Transverse colon (tissue), 4 donors: ENCODE results near the gene H6PD. TPM values are rescaled to one million over a fixed set of nuclear protein-coding genes. Genes with fewer than 3 reads are reported as not detected.

ENCODE experiments used
- DNase-seq: peaks from one replicate; pipeline ENCODE4 v3.0.0-alpha.2; 2019
- H3K27ac ChIP-seq, 4 donors: fragments of 200-600 bp; sonication (generic); 2 replicates each; pipeline ENCODE4 v1.5.1; 2016 to 2018; ENCODE audit warnings: inconsistent platforms in 4 of 4
- H3K27me3 ChIP-seq: fragments of 200-600 bp; sonication (generic); 2 replicates; pipeline ENCODE4 v1.5.1; 2017; ENCODE audit warnings: inconsistent platforms
- H3K36me3 ChIP-seq, 4 donors: fragments of 200-600 bp; sonication (generic); 2 replicates each; pipeline ENCODE4 v1.5.1; 2017 to 2019; ENCODE audit warnings: inconsistent platforms in 4 of 4
- H3K4me1 ChIP-seq, 4 donors: fragments of 200-600 bp; sonication (generic); 2 replicates each; pipeline ENCODE4 v1.5.1; 2017 to 2020; ENCODE audit warnings: inconsistent platforms in 4 of 4
- H3K4me3 ChIP-seq, 4 donors: fragments of 200-600 bp; sonication (generic); 1 replicate in 1 of 4; 2 replicates in 3 of 4; pipeline versions ENCODE4 v1.5.1 to v1.6.1; 2017 to 2019; ENCODE audit warnings: inconsistent platforms in 4 of 4
- H3K9me3 ChIP-seq, 2 donors: fragments of 200-600 bp; sonication (generic); 2 replicates each; pipeline ENCODE4 v1.5.1; 2017 to 2019; ENCODE audit warnings: inconsistent platforms in 2 of 2
- EP300 ChIP-seq: sonication (generic); formaldehyde crosslinking; IDR thresholded peaks from one replicate; pipeline ENCODE4 v1.6.1; 2017; ENCODE audit warnings: antibody characterized with exemption, low read depth
- POLR2A ChIP-seq: fragments of 450-650 bp; IDR thresholded peaks from one replicate; pipeline ENCODE4 v1.6.1; 2016; ENCODE audit warnings: antibody characterized with exemption, mild to moderate bottlenecking, moderate library complexity
- POLR2AphosphoS5 ChIP-seq, 3 donors: sonication (generic); formaldehyde crosslinking; IDR thresholded peaks; one replicate each; pipeline ENCODE4 v1.6.1; 2016; ENCODE audit warnings: antibody characterized with exemption in 3 of 3
- WGBS, 2 donors: methylation state at CpG; one replicate each; pipeline ENCODE4 v1.1.5; 2018; ENCODE audit warnings: low coverage in 1 of 2; 5-methylcytosine and 5-hydroxymethylcytosine counted together
- in situ Hi-C, 4 donors: fragments of 200-750 bp; cut with MboI; loops; one replicate each; pipeline versions ENCODE4 v1.15.0 to v1.15.1; 2017; ENCODE audit warnings: low sequenced_read_pairs in 3 of 4, low pct_ligation_motif_present in 1 of 4, low pct_unique_long_range_greater_than_20kb in 1 of 4
- intact Hi-C: fragments of 100-400 bp; cut with DNase I; formaldehyde crosslinking; loops from one replicate; pipeline ENCODE4 v1.15.1; 2023; ENCODE audit warnings: low total_unique reads
- total RNA-seq, 4 donors: library from RNA; depleted of rRNA; stranded (reverse); fragments of >200 nt; gene quantifications; one replicate each; pipeline ENCODE4 v1.1.0, GENCODE V29; 2016
- TF ChIP-seq, protein P1 (sequence below), 5 experiments: fragments of 200-600 bp in 3 of 5; fragments of 450-650 bp in 2 of 5; sonication (generic) in 3 of 5; IDR thresholded peaks; 1 replicate in 2 of 5; 2 replicates in 3 of 5; pipeline ENCODE4 v1.5.1; 2016 to 2017; ENCODE audit warnings: antibody characterized with exemption in 5 of 5, inconsistent platforms in 3 of 5, mild to moderate bottlenecking in 2 of 5, moderate library complexity in 1 of 5

H6PD gene
- total RNA-seq, 4 donors from 2014 or later = 24.1 to 49.4 (median 26.7) TPM

DNA sequence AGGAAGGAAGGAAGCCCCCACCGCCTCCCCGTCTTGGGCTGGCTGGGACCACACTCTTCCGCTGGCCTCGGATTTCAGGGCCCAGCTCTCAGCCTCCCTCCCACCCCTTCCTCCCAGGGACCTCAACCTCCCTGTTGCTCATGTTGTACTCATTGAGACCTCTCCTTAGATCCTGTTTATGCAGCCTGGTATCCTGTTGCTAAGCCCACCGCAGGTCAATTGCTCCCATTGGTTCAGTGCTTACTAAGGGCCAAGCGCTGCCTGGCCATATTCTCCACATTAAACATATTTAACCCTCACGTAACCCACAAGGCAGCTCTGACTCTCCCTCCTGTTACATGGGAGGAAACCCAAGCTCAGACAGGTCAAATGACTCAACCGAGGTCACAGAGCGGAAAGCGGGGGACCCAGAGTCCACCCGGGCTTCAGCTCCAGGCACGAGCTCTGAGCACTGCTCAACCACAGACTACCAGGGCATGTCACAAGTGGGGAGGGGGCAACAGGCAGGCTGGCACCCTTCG is 23.2 kb upstream of the H6PD start:
- 75 to 83% methylated on average over 2 to 13 of the region's 13 CpGs for WGBS, 2 donors
- H3K27ac ChIP-seq = no peak overlapping the region
- in situ Hi-C loops = no loop called here
- H3K4me1 ChIP-seq = no peaks in the 10 kb centered on the region
- H3K4me3 ChIP-seq = no peak overlapping the region
- TF ChIP-seq, protein P1, sequence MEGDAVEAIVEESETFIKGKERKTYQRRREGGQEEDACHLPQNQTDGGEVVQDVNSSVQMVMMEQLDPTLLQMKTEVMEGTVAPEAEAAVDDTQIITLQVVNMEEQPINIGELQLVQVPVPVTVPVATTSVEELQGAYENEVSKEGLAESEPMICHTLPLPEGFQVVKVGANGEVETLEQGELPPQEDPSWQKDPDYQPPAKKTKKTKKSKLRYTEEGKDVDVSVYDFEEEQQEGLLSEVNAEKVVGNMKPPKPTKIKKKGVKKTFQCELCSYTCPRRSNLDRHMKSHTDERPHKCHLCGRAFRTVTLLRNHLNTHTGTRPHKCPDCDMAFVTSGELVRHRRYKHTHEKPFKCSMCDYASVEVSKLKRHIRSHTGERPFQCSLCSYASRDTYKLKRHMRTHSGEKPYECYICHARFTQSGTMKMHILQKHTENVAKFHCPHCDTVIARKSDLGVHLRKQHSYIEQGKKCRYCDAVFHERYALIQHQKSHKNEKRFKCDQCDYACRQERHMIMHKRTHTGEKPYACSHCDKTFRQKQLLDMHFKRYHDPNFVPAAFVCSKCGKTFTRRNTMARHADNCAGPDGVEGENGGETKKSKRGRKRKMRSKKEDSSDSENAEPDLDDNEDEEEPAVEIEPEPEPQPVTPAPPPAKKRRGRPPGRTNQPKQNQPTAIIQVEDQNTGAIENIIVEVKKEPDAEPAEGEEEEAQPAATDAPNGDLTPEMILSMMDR (IDR thresholded peaks at IDR 0.05) = no peak
- TF ChIP-seq POLR2A = no peak
- no peak for TF ChIP-seq POLR2AphosphoS5 (IDR thresholded peaks at IDR 0.05)
- TF ChIP-seq EP300 = no peak
- peaks cover 30% of the 10 kb centered on the region for H3K27me3 ChIP-seq
- DNase-seq = no peak
- H3K9me3 ChIP-seq = no peaks in the 10 kb centered on the region
- no peaks in the 10 kb centered on the region for H3K36me3 ChIP-seq
- intact Hi-C loops = no loop called here

DNA sequence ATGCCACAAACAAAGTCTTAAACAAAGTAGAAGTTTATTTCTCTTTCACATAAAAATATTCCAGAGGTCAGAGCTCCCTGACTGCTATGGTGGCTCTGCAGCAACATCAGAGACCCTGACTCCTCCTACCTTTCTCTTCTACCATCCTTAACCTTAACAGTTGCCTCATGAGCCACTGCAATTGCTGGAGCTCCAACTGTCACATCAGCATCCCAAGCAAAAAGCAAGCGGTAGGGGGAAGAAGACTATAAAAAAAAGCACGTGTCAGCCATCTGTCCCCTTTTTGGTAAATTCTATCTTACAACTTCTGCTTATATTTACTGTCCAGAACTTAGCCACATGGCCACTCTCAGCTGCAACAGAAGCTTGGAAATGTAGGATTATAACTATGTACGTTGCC is 21.8 kb upstream of the H6PD start:
- Histone ChIP-seq H3K27me3 (peaks cover 18% of the 10 kb centered on the region), H3K4me1 (no peaks in the 10 kb centered on the region), H3K9me3 (no peaks in the 10 kb centered on the region), H3K27ac (no peak overlapping the region), H3K36me3 (no peaks in the 10 kb centered on the region), H3K4me3 (no peak overlapping the region)
- no peak for DNase-seq
- intact Hi-C loops = no loop called here
- no peak for TF ChIP-seq POLR2A
- no peak for TF ChIP-seq EP300
- TF ChIP-seq, protein P1 (IDR thresholded peaks at IDR 0.05) = no peak
- no peak for TF ChIP-seq POLR2AphosphoS5 (IDR thresholded peaks at IDR 0.05)
- 79% methylated on average over 3 of the region's 3 CpGs for WGBS, 2 donors
- in situ Hi-C loops = no loop called here

DNA sequence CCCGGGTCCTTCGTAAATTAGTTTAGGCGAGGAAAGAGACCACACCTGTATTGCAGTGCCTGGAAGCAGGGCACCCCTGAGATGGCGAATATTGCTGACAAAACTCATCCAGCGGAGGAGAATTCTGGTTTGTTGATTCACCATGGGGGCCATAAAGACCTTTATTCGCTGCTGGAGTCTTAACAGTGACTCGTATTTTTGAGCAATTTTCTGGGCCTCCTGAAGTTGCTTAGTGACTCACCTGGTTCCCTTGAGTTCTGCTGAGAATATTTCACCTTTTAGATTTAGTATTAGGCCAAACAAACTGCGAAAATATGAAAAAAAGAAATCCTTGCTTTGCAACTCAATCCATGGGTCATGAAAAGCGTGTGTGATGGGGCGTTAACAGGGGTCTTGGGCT is 20.6 kb upstream of the H6PD start:
- intact Hi-C loops = no loop called here
- H3K9me3 ChIP-seq = no peaks in the 10 kb centered on the region
- TF ChIP-seq POLR2A = no peak
- TF ChIP-seq POLR2AphosphoS5 (IDR thresholded peaks at IDR 0.05) = no peak
- TF ChIP-seq EP300 = no peak
- TF ChIP-seq, protein P1 (IDR thresholded peaks at IDR 0.05) = no peak
- H3K4me3 ChIP-seq = no peak overlapping the region
- no peaks in the 10 kb centered on the region for H3K4me1 ChIP-seq
- 85% methylated on average over 7 to 10 of the region's 10 CpGs for WGBS, 2 donors
- in situ Hi-C loops = no loop called here
- no peak for DNase-seq
- H3K36me3 ChIP-seq = no peaks in the 10 kb centered on the region
- H3K27ac ChIP-seq = no peak overlapping the region
- peaks cover 8% of the 10 kb centered on the region for H3K27me3 ChIP-seq

DNA sequence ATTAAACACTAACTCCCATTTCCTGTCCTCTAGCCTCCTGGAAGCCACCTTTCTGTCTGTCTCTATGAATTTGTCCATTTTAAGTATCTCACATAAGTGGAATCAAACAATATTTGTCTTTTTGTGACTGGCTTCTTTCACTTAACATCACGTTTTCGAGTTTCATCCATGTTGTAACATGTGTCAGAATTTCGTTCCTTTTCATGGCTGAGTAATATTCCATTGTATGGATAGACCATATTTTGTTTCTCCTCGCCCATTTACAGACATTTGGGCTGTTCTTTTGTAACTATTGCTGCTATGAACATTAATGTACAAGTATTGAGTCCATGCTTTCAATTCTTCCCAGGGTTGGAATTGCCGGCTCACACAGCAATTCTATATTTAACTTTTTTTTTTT is 15.7 kb upstream of the H6PD start:
- TF ChIP-seq POLR2A = no peak
- no peak for TF ChIP-seq POLR2AphosphoS5 (IDR thresholded peaks at IDR 0.05)
- no peak for TF ChIP-seq EP300
- TF ChIP-seq, protein P1 (IDR thresholded peaks at IDR 0.05) = no peak
- Histone ChIP-seq H3K4me1 (no peaks in the 10 kb centered on the region), H3K36me3 (no peaks in the 10 kb centered on the region), H3K27ac (no peak overlapping the region), H3K4me3 (no peak overlapping the region), H3K9me3 (no peaks in the 10 kb centered on the region), H3K27me3 (no peaks in the 10 kb centered on the region)
- 56 to 65% methylated on average over 5 of the region's 5 CpGs for WGBS, 2 donors
- intact Hi-C loops (no loop called here), in situ Hi-C loops (no loop called here)
- no peak for DNase-seq
